NCI-H1048 (cell line): ENCODE data around the gene ETS1.

Source experiments
- DNase-seq: peaks from one replicate; lab custom pipeline; 2025; lab: John Stamatoyannopoulos, UW

The ETS1 gene

GRCh38 chr11:128428935-128429334, 158.4 kb downstream of the ETS1 start:
- DNase-seq = no peak

GRCh38 chr11:128424851-128425285, 162.5 kb downstream of the ETS1 start:
- no peak for DNase-seq

GRCh38 chr11:128424271-128424711, 163.1 kb downstream of the ETS1 start:
- no peak for DNase-seq

DNA sequence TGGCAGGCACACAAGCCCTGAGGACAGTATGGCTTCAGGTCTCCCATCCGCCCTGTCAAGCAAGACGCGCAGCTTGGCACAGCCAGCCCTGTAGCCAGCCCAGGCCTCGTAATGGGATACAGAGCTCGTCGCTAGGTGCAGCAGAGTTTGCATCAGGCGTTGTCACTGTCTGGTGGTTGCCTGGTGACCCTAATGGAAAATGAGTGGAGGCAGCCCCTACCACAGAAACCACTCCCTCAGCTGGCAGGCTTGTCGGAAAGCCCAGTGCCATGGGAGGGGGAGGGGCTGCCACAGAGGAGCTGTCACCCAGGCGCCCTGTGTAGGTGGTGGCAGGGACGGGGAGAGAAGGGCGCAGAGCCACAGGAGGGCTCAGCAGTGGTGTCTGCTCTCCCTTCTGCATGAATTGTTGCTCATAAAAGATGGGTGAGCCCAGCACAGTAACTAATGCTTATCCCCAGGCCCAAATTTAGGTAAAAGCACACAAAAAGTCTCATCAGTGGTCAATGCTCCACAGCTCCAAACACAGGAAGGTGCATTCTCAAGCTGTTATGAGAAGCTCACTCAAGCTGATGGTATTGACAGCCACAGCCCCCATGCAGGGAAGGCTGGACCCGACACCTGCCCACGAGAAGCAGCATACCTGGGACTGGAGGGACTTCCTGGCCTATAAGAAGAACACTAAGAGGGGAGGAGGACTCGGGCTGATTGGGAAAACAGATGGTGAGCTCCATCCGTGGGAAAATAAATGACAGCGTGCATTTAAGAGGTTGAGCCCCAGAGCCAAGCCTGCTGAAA, 164.6 kb downstream of the ETS1 start:
- no peak for DNase-seq

DNA sequence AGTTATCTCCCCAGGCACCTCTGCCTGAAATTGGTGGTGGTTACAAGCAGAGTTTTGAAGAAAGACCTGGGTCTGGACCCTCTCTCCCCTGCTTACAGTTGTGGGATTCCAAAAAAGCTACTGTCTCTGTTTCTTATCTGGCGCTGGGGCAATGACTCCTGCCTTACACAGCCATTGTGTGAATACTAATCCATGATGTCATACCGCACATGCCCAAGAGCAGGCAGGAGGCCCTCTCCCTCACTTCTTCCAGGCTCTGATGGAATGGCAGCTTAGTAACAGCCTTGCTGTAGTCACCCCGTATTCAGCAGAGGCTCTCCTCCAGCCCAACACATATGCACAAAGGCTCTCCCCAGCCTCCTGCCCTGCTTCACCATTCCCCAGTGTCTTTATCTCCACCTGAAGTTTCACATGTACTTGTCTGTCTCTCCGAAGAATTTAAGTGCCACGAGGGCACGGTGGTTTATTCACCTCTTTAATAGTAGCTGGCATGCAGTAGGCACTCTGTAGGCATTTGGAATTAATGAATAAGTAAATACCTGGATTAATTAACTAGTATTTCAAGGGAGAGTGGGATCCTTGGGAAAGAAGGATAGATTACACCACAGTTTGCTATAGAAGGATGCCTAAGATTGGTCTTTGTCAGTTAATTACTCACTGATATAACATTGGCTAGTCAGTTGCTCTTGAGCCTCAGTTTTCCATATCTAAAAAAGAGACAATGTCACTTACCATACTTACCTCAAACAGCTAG, 165.6 kb downstream of the ETS1 start:
- no peak for DNase-seq

- no peak for DNase-seq
These were observed 166.4 kb downstream of the ETS1 start for GRCh38 chr11:128420951-128421350.

- DNase-seq = no peak
These were observed 167.1 kb downstream of the ETS1 start for GRCh38 chr11:128420265-128420664.

GRCh38 chr11:128419012-128419767, 168.2 kb downstream of the ETS1 start:
- DNase-seq = no peak

DNA sequence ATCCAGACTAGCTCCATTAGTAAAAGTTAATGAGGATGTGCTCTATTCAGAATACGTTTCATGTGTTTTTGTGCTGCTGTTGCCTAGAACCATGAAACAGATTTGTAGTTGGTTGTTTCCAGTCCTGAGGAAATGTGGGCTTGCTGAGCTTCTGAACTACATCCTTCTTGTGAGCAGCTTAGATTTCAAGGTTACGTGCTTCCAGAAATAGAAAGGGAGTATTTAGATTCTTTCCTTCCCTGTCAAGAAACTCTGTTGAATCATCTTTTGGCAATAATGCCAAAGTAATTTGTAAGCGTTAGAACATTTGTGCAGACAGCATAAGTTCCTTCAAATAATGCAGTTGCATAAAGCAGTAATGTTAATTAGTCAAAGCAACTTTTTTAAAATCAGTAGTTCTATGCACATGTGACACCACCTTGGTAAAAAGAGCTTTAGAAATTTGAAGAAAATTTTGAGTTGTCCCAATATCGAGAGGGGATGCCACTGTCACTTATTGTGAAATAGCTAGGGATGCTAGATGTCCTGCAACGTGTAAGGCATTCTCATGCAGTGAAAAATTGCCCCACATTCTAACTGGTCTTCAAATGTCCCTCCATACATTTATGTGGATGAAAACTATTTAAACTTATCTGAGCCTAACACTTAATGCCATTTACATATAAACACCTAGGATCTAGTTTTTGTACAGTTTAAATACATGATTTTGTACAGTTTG, 169.6 kb downstream of the ETS1 start:
- DNase-seq = no peak

GRCh38 chr11:128416976-128417375, 170.4 kb downstream of the ETS1 start:
- DNase-seq = no peak

DNA sequence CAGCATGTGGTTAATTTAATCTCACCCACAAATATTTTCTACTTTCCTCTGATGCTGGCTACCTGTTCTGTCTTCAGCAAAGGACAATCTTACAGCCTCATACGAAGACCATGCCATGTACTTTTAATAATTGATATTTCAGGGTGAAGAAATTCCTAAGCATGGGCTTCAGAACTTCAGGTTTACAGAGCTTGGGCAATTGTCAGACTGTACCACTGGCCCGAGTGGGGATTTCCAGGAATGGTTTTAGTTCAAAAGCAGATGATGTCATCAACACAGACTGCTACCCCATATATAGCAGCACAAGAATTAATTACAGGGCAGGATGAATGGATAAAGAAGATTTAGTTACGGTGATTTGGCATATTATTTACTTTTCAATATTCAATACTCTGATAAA, 171.8 kb downstream of the ETS1 start:
- no peak for DNase-seq

DNA sequence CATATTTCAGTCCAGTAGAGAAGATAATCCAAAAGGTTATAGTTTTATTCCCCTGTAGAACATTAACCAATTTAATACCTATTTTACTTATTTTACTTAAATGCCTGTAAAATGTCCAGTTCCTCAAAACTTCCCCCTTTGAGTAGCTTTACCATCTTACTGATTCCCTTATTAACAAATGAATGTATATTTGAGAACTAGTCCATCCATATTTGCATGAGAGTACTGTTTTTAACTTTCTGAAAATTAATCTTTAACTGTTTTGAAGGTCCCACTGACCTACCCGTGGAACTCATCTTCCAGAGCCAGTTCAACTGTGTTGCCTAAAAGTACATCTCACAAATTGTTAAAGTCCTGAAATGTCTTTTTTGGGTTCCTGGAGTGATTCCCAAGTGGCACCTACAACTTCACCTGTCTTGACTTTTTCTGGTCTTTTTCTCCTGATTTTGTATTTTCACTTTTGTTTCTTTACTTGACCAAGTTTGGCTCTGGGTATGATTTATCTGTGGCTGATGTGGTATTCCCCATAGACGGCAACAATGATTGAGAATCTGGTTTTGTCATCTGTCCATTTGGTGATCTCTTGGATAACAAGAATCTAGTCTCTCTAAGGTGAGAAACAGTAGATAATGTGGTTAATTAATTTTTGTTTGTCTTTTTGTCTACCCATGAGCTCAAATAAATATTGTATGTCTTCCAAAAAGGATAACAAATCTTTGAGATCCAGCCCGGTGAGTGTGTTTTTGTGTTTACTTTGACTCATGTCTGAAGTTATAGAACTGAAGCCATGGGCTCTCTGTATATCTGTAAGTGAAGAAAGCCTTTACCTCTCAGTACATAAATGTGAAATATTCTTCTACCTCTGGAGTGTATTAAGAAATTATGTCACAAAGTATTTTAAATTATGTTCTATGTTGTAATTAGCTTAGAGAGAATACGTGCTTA, 174.2 kb downstream of the ETS1 start:
- DNase-seq = no peak

DNA sequence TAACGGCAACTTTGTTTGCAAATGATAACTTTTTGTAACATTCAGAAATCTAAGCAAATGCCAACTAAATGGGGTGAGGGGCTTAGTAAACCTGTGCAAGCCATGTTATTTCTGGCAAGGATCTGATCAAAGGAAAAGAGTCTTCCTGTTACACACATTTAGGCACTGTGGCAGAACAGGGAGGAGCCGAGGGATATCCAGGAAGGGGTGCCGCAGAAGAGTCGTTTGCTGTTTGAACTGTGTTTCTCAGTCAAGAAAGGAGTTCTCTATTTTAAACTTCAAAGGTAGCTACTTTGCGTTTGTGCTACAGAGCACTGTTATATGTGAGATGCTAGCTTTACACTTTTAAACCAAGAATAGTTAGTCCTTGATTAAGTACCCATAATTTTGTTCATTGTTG, 175.5 kb downstream of the ETS1 start:
- DNase-seq = no peak

GRCh38 chr11:128411150-128411549, 176.2 kb downstream of the ETS1 start:
- no peak for DNase-seq

DNA sequence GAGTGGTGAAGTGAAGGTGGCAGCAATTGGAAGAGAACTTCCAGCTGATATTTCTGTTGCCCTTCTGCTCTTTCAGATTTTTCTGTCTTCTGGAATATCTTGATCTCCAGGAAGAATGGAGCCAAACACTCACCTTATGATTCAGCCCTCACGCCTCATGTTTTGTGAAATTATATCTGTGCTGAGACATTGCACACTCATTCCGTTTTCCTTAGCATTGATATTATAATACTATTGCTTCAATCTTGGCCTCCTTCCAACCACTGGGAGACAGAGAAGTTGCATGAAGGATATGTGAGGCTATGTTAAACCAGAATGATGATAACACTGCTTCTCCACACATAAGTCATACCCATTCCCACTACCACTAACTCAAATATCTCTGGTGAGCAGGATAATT, 177.9 kb downstream of the ETS1 start:
- DNase-seq = no peak
